ENCODE data around the gene SEMA3E. TPM values are rescaled to one million over a fixed set of nuclear protein-coding genes. Genes with fewer than 3 reads are reported as not detected.

The SEMA3E gene
- total RNA-seq, 4 donors from 2014 or later: 10.1 to 29.2 (median 15.8) TPM

GRCh38 chr7:83457022-83457892 lies 191.7 kb downstream of the SEMA3E start:
- Histone ChIP-seq H3K4me3 (no peak overlapping the region), H3K4me1 (no peaks in the 10 kb centered on the region), H3K9me3 (no peaks in the 10 kb centered on the region), H3K27ac (replicated peaks in 1 of 4) (no peak overlapping the region), H3K36me3 (no peaks in the 10 kb centered on the region), H3K27me3 (no peaks in the 10 kb centered on the region)
- TF ChIP-seq CTCF (IDR thresholded peaks at IDR 0.05): no peak
- TF ChIP-seq EP300 (IDR thresholded peaks at IDR 0.05): no peak
- TF ChIP-seq POLR2A (IDR thresholded peaks at IDR 0.05; ENCODE audit: low read depth): no peak
- no peak for TF ChIP-seq POLR2AphosphoS5 (IDR thresholded peaks at IDR 0.05)
- 48% methylated on average over 5 of the region's 5 CpGs for WGBS
- intact Hi-C loops (cut with DNase I): no loop called here
- DNase-seq (ENCODE audit: extremely low spot score): no peak

- TF ChIP-seq POLR2AphosphoS5 (IDR thresholded peaks at IDR 0.05) (no peak), CTCF (IDR thresholded peaks at IDR 0.05) (no peak), POLR2A (IDR thresholded peaks at IDR 0.05; ENCODE audit: low read depth) (no peak), EP300 (IDR thresholded peaks at IDR 0.05) (no peak)
- intact Hi-C loops (cut with DNase I): no loop called here
- DNase-seq (ENCODE audit: extremely low spot score): no peak
- Histone ChIP-seq H3K36me3 (no peaks in the 10 kb centered on the region), H3K4me3 (no peak overlapping the region), H3K27me3 (no peaks in the 10 kb centered on the region), H3K9me3 (no peaks in the 10 kb centered on the region), H3K27ac (replicated peaks in 1 of 4) (no peak overlapping the region), H3K4me1 (no peaks in the 10 kb centered on the region)
- WGBS: 97% methylated on average over 5 of the region's 5 CpGs
Observed at GRCh38 chr7:83456413-83456812, 192.5 kb downstream of the SEMA3E start.

DNA sequence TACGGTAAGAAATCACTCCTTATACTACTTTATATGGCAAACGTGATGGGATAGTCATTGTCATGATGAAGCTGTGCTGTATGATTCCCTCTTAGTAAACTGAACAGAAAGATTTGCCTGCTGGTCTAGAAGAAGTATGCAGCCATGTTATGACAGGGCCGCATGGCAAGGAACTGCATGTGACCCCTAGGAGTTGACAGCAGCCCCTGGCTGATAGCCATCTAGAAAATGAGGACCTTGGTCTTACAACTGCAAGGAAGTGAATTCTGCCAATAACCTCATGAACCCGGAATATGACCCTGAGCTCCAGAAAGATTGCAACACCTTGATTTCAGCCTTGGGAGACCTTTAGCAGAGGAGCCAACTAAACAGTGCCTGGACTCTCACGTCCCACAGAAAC lies 193.3 kb downstream of the SEMA3E start:
- no peaks in the 10 kb centered on the region for H3K36me3 ChIP-seq
- no peak overlapping the region for H3K27ac ChIP-seq (replicated peaks in 1 of 4)
- H3K4me3 ChIP-seq: no peak overlapping the region
- H3K4me1 ChIP-seq: no peaks in the 10 kb centered on the region
- intact Hi-C loops (cut with DNase I): no loop called here
- 89% methylated on average over 5 of the region's 5 CpGs for WGBS
- TF ChIP-seq CTCF (IDR thresholded peaks at IDR 0.05): no peak
- no peak for TF ChIP-seq EP300 (IDR thresholded peaks at IDR 0.05)
- no peak for TF ChIP-seq POLR2AphosphoS5 (IDR thresholded peaks at IDR 0.05)
- TF ChIP-seq POLR2A (IDR thresholded peaks at IDR 0.05; ENCODE audit: low read depth): no peak
- DNase-seq (ENCODE audit: extremely low spot score): no peak
- no peaks in the 10 kb centered on the region for H3K27me3 ChIP-seq
- no peaks in the 10 kb centered on the region for H3K9me3 ChIP-seq

GRCh38 chr7:83452256-83452655 lies 196.7 kb downstream of the SEMA3E start:
- intact Hi-C loops (cut with DNase I): no loop called here
- H3K9me3 ChIP-seq: no peaks in the 10 kb centered on the region
- WGBS: 83% methylated on average over 2 of the region's 2 CpGs

More at GRCh38 chr7:83452256-83452655, 196.7 kb downstream of the SEMA3E start:
- TF ChIP-seq POLR2A (IDR thresholded peaks at IDR 0.05; ENCODE audit: low read depth): no peak
- TF ChIP-seq CTCF (IDR thresholded peaks at IDR 0.05): no peak
- TF ChIP-seq POLR2AphosphoS5 (IDR thresholded peaks at IDR 0.05): no peak
- no peak for TF ChIP-seq EP300 (IDR thresholded peaks at IDR 0.05)
- DNase-seq (ENCODE audit: extremely low spot score): no peak
- Histone ChIP-seq H3K4me3 (no peak overlapping the region), H3K36me3 (no peaks in the 10 kb centered on the region), H3K27me3 (no peaks in the 10 kb centered on the region), H3K4me1 (no peaks in the 10 kb centered on the region), H3K27ac (replicated peaks in 1 of 4) (no peak overlapping the region)
